PC-3 (cell line): Measurements from ENCODE around the gene ALPG. TPM values are rescaled to one million over a fixed set of nuclear protein-coding genes. Genes with fewer than 3 reads are reported as not detected.
"Not testable (repeated sequence)": the region's sequence is repeated elsewhere in the genome, so short reads cannot be mapped to it uniquely, and the experiment has no call there.

Source experiments
- ATAC-seq: fragments of 200-7000 bp; cut with Tn5 transposase; 2 replicates; pipeline ENCODE4 v1.9.1; 2020; ENCODE audit warnings: mild to moderate bottlenecking, moderate library complexity
- BruUV-seq: library from RNA; stranded (reverse); fragments of 400-500 nt; replicated peaks from 2 replicates; lab custom pipeline; 2021; lab: Mats Ljungman, UMichigan
- CTCF ChIA-PET: fragments of 300-600 bp; sonication (Branson Sonifier 250); formaldehyde crosslinking; loops from one replicate; lab custom pipeline; 2022; ENCODE audit warnings: antibody characterized with exemption; lab: Charles Lee
- POLR2A ChIA-PET: fragments of 300-600 bp; sonication (Branson Sonifier 250); formaldehyde crosslinking; loops from one replicate; lab custom pipeline; 2022; ENCODE audit warnings: antibody characterized with exemption; ENCODE audit not compliant: unreplicated experiment; lab: Charles Lee
- DNase-seq: peaks from one replicate; pipeline ENCODE4 v3.0.0-alpha.2; 2015
- H2AFZ ChIP-seq: fragments of 300-600 bp; sonication (generic); 2 replicates; pipeline ENCODE4 v1.6.0; 2016; ENCODE audit warnings: antibody characterized with exemption, low read length
- H3F3A ChIP-seq: fragments of 300-600 bp; sonication (generic); one replicate; pipeline ENCODE4 v1.6.0; 2017; ENCODE audit warnings: antibody characterized with exemption, low read length, control low read depth, mild to moderate bottlenecking; ENCODE audit not compliant: unreplicated experiment
- H3K27ac ChIP-seq: fragments of 300-600 bp; sonication (generic); 2 replicates; pipeline ENCODE4 v1.5.1; 2016; ENCODE audit warnings: mild to moderate bottlenecking, low read length
- H3K27me3 ChIP-seq: fragments of 300-600 bp; sonication (generic); 2 replicates; pipeline ENCODE4 v1.6.1; 2016; ENCODE audit warnings: low read length, mixed read lengths
- H3K36me3 ChIP-seq: fragments of 300-600 bp; sonication (generic); 2 replicates; pipeline ENCODE4 v1.6.1; 2016; ENCODE audit warnings: low read depth, mixed run types, low read length, mixed read lengths
- H3K4me1 ChIP-seq: fragments of 300-600 bp; sonication (generic); 2 replicates; pipeline ENCODE4 v1.5.1; 2016; ENCODE audit warnings: low read length; ENCODE audit not compliant: insufficient read depth
- H3K4me2 ChIP-seq: fragments of 300-600 bp; sonication (generic); 2 replicates; pipeline ENCODE4 v1.6.0; 2016; ENCODE audit warnings: low read length
- H3K4me3 ChIP-seq: fragments of 300-600 bp; sonication (generic); 2 replicates; pipeline ENCODE4 v1.5.1; 2016; ENCODE audit warnings: mild to moderate bottlenecking, low read length, mixed read lengths
- H3K79me2 ChIP-seq: fragments of 300-600 bp; sonication (generic); 2 replicates; pipeline ENCODE4 v1.6.1; 2017; ENCODE audit warnings: low read length, mixed read lengths
- H3K9ac ChIP-seq: fragments of 300-600 bp; sonication (generic); 2 replicates; pipeline ENCODE4 v1.6.0; 2016; ENCODE audit warnings: mild to moderate bottlenecking, low read length
- H3K9me2 ChIP-seq: fragments of 300-600 bp; sonication (generic); replicated peaks from 2 replicates; pipeline ENCODE4 v1.6.1; 2016; ENCODE audit warnings: mixed run types, low read length, mixed read lengths
- H3K9me3 ChIP-seq: fragments of 300-600 bp; sonication (generic); 2 replicates; pipeline ENCODE4 v1.6.1; 2016; ENCODE audit warnings: low read length, mixed read lengths
- H4K20me1 ChIP-seq: fragments of 300-600 bp; sonication (generic); 2 replicates; pipeline ENCODE4 v1.6.1; 2016; ENCODE audit warnings: low read length, mixed read lengths
- CTCF ChIP-seq: fragments of 300-600 bp; sonication (generic); conservative IDR thresholded peaks from 2 replicates; pipeline ENCODE4 v1.5.1; 2017; ENCODE audit warnings: antibody characterized with exemption, low read depth, mild to moderate bottlenecking, low read length
- EZH2 ChIP-seq: fragments of 300-600 bp; sonication (generic); IDR thresholded peaks from one replicate; pipeline ENCODE4 v1.6.1; 2017; ENCODE audit warnings: antibody characterized with exemption, mild to moderate bottlenecking, low read length; ENCODE audit not compliant: unreplicated experiment
- EZH2phosphoT487 ChIP-seq: fragments of 300-600 bp; sonication (generic); IDR thresholded peaks from 2 replicates; pipeline ENCODE4 v1.6.1; 2018; ENCODE audit warnings: mild to moderate bottlenecking, antibody characterized with exemption, low read length, borderline replicate concordance
- intact Hi-C: fragments of 100-400 bp; cut with micrococcal nuclease; formaldehyde crosslinking; loops from 2 replicates; pipeline ENCODE4 v1.9.0; 2023
- total RNA-seq: library from RNA; depleted of rRNA; stranded (reverse); fragments of >200 nt; gene quantifications from 2 replicates; pipeline ENCODE4 v1.2.3, GENCODE V29; 2014

Gene ALPG
- total RNA-seq, 1 experiment from 2014 or later = 0.18 TPM

DNA sequence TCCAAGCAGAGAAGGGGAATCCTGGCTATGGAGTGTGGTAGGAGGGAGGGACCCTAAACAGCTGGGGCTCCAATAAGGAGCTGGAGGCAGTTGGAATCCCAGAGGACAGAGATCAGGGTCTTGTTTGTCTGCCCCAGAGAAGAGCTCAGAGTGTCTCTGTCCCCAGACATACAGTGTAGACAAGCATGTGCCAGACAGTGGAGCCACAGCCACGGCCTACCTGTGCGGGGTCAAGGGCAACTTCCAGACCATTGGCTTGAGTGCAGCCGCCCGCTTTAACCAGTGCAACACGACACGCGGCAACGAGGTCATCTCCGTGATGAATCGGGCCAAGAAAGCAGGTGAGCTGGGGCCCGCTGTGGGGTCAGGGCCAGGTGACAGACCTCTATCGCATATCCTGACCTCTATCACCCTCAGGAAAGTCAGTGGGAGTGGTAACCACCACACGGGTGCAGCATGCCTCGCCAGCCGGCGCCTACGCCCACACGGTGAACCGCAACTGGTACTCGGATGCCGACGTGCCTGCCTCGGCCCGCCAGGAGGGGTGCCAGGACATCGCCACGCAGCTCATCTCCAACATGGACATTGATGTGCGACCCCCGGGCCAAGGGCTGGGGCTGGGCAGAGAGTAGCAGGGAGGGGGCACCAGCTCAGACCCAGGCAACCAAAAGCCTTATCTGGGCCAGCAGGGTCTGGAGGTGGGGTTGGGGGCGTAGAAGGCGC lies 945 bp downstream of the ALPG start:
- intact Hi-C loops, DNase-seq: not testable (repeated sequence)

DNA sequence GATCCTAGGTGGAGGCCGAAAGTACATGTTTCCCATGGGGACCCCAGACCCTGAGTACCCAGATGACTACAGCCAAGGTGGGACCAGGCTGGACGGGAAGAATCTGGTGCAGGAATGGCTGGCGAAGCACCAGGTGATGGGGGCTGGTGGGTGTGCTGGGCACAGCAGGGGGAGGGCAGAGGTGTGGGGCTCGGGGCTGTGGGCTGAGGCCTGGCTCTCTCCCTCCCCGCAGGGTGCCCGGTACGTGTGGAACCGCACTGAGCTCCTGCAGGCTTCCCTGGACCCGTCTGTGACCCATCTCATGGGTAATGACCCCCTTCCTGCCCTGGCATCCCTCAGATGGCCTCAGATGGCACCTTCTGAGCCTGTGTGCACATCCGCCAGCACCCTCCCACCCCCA lies 1.6 kb downstream of the ALPG start:
- H3K9me3 ChIP-seq, H3K9me2 ChIP-seq, H3K4me2 ChIP-seq, BruUV-seq, H3K27me3 ChIP-seq, H3K79me2 ChIP-seq, H3F3A ChIP-seq, intact Hi-C loops, CTCF ChIA-PET, H3K36me3 ChIP-seq, H3K27ac ChIP-seq, H3K4me1 ChIP-seq, H4K20me1 ChIP-seq, POLR2A ChIA-PET, ATAC-seq, H2AFZ ChIP-seq, H3K4me3 ChIP-seq, H3K9ac ChIP-seq, DNase-seq: not testable (repeated sequence)

More for the DNA sequence above, 945 bp downstream of the ALPG start:
- H3K27ac ChIP-seq, H3K4me1 ChIP-seq, H3K9ac ChIP-seq, H3K27me3 ChIP-seq, POLR2A ChIA-PET, H3K9me2 ChIP-seq, H3K36me3 ChIP-seq, H2AFZ ChIP-seq, H3K4me2 ChIP-seq, BruUV-seq, H3F3A ChIP-seq, ATAC-seq, H3K4me3 ChIP-seq, CTCF ChIA-PET, H3K79me2 ChIP-seq, H4K20me1 ChIP-seq, H3K9me3 ChIP-seq: not testable (repeated sequence)

- H2AFZ ChIP-seq, H3K9me3 ChIP-seq, CTCF ChIA-PET, H3F3A ChIP-seq, intact Hi-C loops, H3K4me1 ChIP-seq, H3K79me2 ChIP-seq, H3K4me2 ChIP-seq, DNase-seq, H4K20me1 ChIP-seq, BruUV-seq, H3K9ac ChIP-seq, H3K36me3 ChIP-seq, H3K4me3 ChIP-seq, POLR2A ChIA-PET, H3K9me2 ChIP-seq, ATAC-seq, H3K27ac ChIP-seq, H3K27me3 ChIP-seq: not testable (repeated sequence)
Measured at GRCh38 chr2:232409617-232410016, 3.0 kb downstream of the ALPG start.

- intact Hi-C loops = no loop called here
- H3K9me3 ChIP-seq = no peaks in the 10 kb centered on the region
- ChIA-PET POLR2A (no interaction called here), CTCF (no interaction called here)
- DNase-seq (no peak), ATAC-seq (no peak)
- no peaks in the 10 kb centered on the region for H3K36me3 ChIP-seq
- TF ChIP-seq CTCF = no peak
- TF ChIP-seq EZH2 = no peak
- TF ChIP-seq EZH2phosphoT487 = no peak
- H3K9ac ChIP-seq = no peak overlapping the region
- H3K9me2 ChIP-seq = no peaks in the 10 kb centered on the region
- H3K27ac ChIP-seq = no peak overlapping the region
- no peak overlapping the region for H3K4me2 ChIP-seq
- H3K79me2 ChIP-seq = no peaks in the 10 kb centered on the region
- no peaks in the 10 kb centered on the region for H3F3A ChIP-seq
- H4K20me1 ChIP-seq = no peaks in the 10 kb centered on the region
- no TSS peak for BruUV-seq
- no peaks in the 10 kb centered on the region for H3K27me3 ChIP-seq
- no peak overlapping the region for H3K4me3 ChIP-seq
- H3K4me1 ChIP-seq = no peaks in the 10 kb centered on the region
- H2AFZ ChIP-seq = no peak overlapping the region
Measured at GRCh38 chr2:232410238-232410900, 3.7 kb downstream of the ALPG start.
